ENCODE measurements around the gene NAP1L1.

NAP1L1 gene

DNA sequence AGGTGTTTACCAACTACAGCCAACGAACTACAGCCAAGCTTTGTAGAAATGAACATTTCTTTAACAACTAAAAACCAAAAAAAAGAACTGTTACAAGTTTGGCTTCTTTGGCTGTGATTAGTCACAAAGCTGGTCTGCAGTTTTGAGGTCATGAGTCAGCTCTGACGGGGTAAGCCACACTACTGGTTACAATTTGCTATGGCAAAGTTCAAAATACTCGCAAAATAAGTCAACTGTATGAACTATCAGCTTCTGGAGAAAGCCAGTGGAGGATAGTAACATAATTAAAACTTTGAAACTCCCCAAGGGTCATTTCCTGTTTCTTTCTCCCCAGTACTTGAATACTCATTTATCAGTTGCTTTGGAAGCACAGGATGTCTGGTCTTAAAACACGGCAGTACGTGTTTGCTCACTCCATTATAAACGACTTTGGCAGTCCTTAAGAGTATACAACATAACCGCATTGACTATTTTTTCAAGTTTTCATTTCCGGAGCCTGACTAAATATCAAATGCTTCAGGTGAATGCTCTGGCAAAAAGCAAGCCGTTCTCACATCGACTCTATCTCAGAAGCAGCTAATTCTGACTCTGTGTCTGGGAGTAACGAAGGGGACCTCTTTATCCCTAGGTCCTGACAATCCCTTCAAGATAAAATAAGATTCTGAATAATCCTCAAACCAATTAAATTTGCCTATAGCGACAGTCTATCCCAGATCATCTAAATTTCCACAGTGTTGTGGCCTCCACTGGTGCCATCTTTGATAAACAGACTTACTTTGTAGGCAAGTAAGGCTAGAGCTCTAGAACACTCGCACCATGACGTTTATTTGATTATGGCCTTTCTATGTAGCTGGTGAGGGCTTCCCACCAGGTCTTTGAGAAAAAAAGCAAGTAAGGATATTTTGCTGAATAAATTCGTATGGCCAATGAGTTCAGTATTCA lies 63.5 kb downstream of the NAP1L1 start:
- no peak for DNase-seq (ENCODE audit: low spot score)

DNA sequence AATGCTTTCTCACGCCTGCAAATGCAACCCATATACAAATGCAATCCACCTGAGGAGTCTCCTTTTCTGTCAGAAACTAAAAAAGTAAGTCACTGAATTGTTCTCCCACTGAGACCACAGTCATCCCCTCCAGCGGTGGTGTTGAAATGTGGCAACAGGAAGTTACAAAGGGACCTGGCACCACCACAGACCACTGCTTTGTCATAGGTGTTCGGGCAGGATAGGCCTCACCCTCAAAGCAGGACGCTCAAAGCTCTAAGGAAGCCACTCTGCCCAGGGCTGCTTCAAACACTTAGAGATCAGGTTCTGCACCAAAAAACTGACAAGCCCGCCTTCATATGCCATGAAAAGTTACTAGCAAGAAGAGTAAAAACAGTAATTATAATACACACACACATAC lies 64.2 kb downstream of the NAP1L1 start:
- DNase-seq (ENCODE audit: low spot score) = no peak

DNA sequence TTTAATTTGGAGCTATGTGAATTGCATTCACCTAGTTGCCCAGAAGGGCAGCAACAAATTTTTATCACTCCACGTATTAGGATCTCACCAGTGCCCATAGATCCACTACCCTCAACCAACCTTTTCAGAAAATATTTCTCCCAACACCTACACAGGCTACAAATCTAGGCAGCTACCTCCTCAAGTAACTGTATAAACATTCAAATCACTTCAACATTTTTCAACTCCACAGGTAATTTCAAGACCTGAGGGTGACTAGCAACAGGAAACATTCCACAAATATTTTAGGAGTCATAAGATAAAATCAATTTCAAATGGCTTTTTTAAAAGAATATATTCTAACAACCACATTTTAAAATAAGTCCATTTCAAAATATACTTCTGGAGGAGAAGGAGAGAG lies 65.8 kb downstream of the NAP1L1 start:
- no peak for DNase-seq (ENCODE audit: low spot score)

- no peak for DNase-seq (ENCODE audit: low spot score)
Measured at GRCh38 chr12:76018111-76018510, 66.4 kb downstream of the NAP1L1 start.

GRCh38 chr12:76014007-76014406 lies 70.5 kb downstream of the NAP1L1 start:
- no peak for DNase-seq (ENCODE audit: low spot score)

- DNase-seq (ENCODE audit: low spot score) = no peak
Measured at GRCh38 chr12:76013603-76014002, 70.9 kb downstream of the NAP1L1 start.

GRCh38 chr12:76012644-76013043 lies 71.8 kb downstream of the NAP1L1 start:
- DNase-seq (ENCODE audit: low spot score) = no peak

DNA sequence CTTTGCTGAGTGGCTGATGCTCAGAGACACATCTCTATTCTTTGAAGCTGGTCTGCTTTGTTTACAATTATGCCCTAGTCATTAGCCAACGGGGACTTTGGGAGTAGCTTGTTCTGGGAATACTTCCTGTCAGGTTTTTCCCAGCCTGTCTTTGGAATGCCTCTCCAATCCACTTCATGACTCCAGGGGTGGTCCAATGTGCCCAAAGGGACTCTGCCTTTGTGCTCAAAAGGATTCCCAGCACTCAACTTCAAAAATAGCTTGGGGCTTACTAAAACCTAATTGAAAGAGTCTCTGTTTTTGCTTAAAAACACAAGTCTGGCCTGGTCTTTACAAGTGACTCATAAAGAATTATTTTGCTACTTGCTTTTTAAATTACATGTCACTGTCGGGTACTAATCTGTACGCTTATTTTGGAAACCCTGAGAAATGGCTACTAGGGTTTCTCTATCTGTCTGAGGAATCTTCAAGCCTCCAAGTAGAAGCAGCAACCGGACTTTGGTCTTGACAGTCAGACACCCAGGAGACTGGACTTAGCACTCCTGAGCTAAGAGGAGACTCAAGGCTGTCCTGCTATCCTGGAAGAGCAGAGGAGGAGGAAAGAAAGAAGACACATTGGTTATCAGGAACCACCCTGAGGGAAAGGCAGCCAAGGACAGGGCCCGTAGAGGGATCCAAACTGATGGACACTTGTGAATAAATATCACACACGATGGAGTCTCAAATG lies 73.6 kb downstream of the NAP1L1 start:
- DNase-seq (ENCODE audit: low spot score) = no peak

- DNase-seq (ENCODE audit: low spot score) = no peak
Measured at GRCh38 chr12:76008428-76008827, 76.1 kb downstream of the NAP1L1 start.

GRCh38 chr12:76007640-76008039 lies 76.8 kb downstream of the NAP1L1 start:
- no peak for DNase-seq (ENCODE audit: low spot score)

GRCh38 chr12:76006028-76006925 lies 78.2 kb downstream of the NAP1L1 start:
- DNase-seq (ENCODE audit: low spot score) = no peak

- no peak for DNase-seq (ENCODE audit: low spot score)
Measured at GRCh38 chr12:76003355-76003638, 81.2 kb downstream of the NAP1L1 start.

GRCh38 chr12:76002598-76003354 lies 81.7 kb downstream of the NAP1L1 start:
- DNase-seq (ENCODE audit: low spot score) = no peak

DNA sequence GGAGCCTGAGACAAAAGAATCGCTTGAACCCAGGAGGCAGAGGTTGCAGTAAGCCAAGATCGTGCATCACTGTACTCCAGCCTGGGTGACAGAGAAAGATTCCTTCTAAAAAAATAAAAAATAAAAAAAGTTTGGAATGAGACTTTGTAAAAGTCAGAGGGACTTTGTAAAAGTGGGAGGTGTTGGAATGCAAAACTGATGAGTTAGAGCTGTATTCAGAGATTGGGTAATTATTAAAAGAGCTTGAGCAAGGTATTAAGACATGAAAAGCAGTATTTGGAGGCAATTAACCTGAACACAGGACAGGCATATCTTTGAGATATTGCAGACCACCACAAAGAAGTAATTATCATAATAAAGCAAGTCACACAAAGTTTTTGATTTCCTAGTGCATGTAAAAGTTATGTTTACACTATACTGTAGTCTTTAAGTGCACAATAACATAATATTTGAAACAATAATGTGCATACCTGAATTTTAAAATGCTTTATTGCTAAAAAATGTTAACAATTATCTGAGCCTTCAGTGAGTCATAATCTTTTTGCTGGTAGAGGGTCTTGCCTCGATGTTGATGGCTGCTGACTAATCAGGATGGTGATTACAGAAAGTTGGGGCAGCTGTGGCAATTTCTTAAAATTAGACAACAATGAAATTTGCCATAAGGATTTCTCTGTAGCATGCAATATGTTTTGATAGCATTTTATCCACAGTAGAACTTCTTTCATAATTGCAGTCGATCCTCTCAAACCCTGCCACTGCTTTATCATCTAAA lies 86.0 kb downstream of the NAP1L1 start:
- DNase-seq (ENCODE audit: low spot score) = no peak

GRCh38 chr12:75997658-75998057 lies 86.8 kb downstream of the NAP1L1 start:
- no peak for DNase-seq (ENCODE audit: low spot score)

DNA sequence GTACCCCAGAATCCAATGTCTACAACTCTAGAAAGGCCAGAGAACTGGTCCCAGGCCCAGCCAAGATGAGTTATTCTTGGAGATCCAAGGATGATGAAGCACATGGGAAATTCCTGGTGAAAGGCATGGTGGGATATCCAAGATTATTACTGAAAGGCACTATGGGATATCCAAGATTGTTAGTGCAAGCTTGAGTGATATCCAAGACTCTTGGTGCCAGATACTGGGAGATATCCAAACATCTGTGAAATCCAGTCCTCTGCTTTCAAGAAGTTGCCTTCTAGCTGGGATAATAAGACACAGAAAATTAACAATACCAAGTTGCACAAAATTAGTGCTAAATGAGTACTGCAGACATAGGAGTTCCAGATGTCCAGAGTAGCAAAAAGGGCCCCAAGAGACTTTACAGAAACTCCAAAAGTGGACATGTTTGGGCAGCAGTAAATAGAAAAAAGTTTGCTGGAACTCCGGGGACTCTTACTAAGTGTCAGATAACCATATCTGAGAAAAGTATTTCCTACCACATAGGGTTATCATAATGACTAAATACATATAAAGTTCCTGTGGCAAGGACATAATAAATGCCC lies 87.5 kb downstream of the NAP1L1 start:
- DNase-seq (ENCODE audit: low spot score) = no peak

GRCh38 chr12:75995691-75996090 lies 88.8 kb downstream of the NAP1L1 start:
- no peak for DNase-seq (ENCODE audit: low spot score)

DNA sequence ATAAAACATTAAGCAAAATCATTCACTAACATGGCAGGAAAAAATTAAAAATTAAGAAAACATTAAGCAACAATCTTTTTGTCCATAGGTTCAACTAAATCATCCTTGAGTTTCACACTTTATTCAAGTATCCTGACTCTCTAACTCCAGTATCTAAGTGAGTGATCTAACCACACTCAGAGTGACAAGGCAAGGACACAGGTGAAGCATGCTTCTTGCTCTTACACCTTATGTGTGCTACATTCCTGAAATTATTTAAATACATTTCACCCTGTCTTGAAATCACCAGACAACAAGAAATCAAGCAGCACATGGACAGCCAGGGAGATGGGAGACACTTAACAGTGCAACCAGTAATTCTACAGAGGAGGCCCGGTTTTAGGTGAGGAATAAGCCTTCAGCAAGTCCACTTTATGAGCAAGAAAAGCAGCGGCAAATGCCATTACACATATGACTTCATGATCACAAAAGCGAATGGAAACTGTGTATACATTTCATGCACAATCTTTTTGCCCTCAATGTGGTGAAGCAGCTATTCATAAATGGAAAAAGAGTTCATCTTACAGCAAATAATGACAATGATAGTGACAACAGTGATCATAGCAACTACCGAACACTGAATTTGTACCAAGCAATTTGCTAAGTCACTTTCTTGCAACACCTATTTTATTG lies 90.3 kb downstream of the NAP1L1 start:
- no peak for DNase-seq (ENCODE audit: low spot score)

- DNase-seq (ENCODE audit: low spot score) = no peak
Measured at GRCh38 chr12:75991753-75992152, 92.7 kb downstream of the NAP1L1 start.
